HG02610 (cell line): Measurements from ENCODE around the gene ADRA1B.

Experiments used
- ATAC-seq: cut with Tn5 transposase; IDR thresholded peaks from one replicate; pipeline ENCODE4 v1.9.1; 2021; ENCODE audit warnings: mild to moderate bottlenecking, moderate library complexity; ENCODE audit not compliant: unreplicated experiment

Gene ADRA1B

DNA sequence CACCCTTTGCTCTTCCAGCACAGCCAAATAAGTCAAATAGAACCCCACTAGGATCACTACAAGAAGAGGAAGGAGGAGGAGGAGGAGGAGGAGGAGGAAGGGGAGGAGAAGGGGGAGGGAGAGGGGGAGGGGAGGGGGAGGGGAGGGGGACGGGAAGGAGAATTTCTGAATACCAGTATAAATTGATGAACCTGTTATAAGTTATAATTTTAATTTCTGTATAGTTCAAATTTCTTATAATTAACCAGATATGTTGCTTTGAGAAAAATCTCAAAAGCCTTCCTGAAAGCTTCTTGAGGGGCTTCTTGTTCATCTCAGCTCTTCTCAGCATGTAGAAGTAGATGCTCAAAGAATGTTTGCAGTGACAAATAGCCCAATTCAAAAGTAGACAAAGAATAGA, 15.0 kb upstream of the ADRA1B start:
- no peak for ATAC-seq

DNA sequence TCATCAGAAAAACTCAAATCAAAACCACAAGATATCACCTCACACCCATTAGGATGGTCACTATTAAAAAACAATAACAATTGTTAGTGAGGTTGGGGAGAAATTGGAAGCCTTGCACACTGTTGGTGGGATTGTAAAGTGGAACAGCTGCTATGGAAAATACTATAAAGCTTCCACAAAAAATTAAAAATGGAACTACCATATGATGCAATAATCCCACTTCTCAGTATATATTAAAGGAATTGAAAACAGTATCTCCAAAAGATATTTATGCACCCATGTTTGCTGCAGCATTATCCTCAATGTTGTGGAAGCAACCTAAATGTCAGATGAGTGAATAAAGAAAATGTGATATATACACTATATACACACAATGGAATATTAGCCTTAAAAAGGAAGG, 14.5 kb upstream of the ADRA1B start:
- no peak for ATAC-seq

GRCh38 chr5:159902444-159903121, 13.7 kb upstream of the ADRA1B start:
- no peak for ATAC-seq

DNA sequence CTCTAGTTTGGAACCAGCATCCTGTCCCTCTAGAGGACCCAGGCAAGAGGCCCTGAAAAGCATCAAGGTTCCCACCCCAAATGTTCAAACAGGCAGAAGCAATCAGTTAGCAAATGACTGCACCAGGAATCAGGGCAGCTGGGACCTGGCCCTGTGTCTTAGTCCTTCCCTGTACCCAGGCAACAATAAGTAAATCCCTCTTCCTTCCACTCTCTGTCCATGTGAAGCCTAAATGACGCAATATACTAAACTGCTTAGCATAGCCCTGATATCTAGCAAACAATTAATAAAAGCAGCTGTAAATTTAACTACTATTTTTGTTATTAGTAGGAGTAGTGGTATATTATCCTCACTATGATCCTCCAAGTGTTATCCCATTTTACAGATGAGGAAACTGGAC, 13.2 kb upstream of the ADRA1B start:
- no peak for ATAC-seq

DNA sequence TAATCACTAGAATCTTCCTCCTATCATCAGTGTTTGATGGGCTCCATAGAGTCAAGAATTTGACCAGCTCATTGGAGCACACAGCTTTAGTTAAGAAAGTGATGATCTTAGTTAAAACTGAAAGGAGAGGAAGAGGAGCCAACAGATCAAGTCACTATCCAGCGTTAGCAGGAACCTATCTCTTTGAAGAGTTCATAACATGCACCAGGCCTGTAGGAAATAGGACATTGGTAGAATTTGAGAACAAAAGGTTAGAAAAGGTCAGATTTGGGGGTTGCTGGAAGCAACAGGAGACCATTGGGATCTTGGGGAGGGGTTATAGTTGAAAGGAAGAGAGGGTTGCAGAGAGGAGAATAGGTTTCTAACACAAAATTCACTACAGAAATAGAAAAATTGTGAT, 11.4 kb upstream of the ADRA1B start:
- ATAC-seq, result no peak

- ATAC-seq, result peak; percentile 66
Observed at GRCh38 chr5:159905496-159905895, 10.8 kb upstream of the ADRA1B start.

DNA sequence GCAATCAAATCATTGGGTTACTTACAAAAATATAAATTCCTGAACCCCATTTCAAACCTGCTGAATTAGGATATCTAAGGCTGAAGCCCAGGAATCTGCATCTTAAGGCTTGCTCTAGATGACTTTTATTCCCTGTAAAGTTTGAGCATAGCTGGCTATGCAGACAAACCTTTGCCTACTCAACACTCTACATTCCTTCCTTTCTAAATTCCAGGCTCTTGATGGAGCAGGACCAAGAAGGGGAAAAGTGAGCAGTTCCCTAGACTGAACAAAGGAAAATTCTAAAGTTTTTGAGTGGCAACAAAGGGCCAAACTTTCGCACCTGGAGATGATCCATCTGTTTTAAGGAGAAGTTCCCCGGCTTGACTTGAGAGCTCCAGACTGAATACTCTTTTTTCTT, 9.8 kb upstream of the ADRA1B start:
- no peak for ATAC-seq

DNA sequence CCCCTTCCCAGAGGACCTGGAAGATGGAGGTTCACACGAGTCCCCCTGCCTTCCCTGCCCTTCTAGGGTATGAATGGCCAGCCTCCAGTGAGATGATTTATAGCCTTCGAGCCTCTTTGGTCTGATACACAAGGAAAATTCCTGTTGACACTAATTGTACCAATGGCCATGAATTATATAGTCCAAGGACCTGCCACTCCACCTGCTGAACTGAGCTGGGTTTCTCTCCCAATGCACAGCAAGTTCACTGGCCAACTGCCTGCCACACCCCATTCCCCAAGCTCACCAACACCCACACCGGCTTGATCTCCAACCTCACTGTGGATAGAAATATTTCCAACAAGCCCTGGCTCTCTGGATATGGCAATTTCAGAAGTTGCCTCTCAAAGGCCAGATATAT, 9.3 kb upstream of the ADRA1B start:
- ATAC-seq, result no peak

GRCh38 chr5:159907689-159908590, 8.3 kb upstream of the ADRA1B start:
- ATAC-seq, result no peak

GRCh38 chr5:159908591-159908940, 7.7 kb upstream of the ADRA1B start:
- ATAC-seq, result no peak

DNA sequence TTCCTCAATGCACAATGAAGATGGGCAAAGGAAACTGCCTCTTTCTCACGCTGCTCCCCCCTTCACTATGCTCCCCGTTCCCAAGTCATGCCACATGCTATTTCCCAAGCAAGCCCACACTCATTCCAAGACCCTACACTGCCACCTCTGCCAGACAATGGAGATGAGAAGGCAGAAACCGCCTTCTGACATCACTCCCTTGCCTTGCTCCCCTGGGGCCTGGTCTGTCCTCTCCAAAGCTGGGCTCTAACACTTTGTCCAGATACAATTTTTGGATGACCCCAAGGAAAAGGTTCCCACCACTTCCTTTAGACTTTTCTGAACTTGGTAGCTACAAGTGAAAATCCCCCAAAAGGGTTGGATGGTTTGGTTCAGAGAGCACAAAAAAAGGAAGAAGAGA, 7.2 kb upstream of the ADRA1B start:
- no peak for ATAC-seq

- ATAC-seq, result no peak
Observed at GRCh38 chr5:159910207-159910842, 6.0 kb upstream of the ADRA1B start.

- no peak for ATAC-seq
Observed at GRCh38 chr5:159910843-159911229, 5.4 kb upstream of the ADRA1B start.

GRCh38 chr5:159911349-159911748, 4.9 kb upstream of the ADRA1B start:
- no peak for ATAC-seq

DNA sequence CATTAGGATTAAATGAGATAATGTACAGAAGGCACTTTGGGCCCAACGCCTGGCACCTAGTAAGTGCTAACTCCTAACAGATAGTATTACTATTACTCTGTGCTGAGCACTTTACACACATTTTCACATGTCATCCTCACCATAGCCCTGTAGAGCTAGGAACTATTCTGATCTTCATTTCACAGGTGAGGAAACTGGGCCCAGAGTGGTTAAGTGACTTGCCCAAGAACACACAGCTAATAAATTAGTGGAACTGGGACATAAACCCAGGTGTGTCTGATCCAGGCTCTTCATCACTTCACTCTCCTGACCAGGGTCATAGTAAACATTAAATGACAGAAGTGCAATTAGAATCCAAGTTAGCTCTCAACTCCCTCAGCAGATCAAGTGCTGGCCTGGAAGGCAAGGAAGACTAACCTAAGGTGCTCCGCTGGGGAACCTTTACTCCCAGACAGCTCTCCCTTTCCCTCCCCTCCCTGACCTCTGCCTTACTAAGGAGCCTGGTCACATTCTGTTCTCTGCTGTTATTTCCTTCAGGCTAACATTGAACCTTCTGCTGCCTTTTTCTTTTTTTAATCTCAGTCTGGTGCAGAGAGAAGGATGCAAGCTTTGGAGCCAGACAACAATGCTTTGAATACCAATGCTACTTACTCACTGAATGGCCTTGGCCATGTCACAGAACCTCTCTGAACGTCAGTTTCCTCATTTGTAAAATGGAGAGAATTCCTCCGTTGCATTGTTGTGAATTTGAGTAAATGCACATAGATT, 4.1 kb upstream of the ADRA1B start:
- no peak for ATAC-seq

- ATAC-seq, result no peak
Observed at GRCh38 chr5:159913048-159913447, 3.2 kb upstream of the ADRA1B start.

GRCh38 chr5:159913501-159913900, 2.8 kb upstream of the ADRA1B start:
- ATAC-seq, result no peak

GRCh38 chr5:159916841-159917761, 819 bp downstream of the ADRA1B start:
- no peak for ATAC-seq

- no peak for ATAC-seq
Observed at GRCh38 chr5:159917994-159918393, 1.7 kb downstream of the ADRA1B start.

DNA sequence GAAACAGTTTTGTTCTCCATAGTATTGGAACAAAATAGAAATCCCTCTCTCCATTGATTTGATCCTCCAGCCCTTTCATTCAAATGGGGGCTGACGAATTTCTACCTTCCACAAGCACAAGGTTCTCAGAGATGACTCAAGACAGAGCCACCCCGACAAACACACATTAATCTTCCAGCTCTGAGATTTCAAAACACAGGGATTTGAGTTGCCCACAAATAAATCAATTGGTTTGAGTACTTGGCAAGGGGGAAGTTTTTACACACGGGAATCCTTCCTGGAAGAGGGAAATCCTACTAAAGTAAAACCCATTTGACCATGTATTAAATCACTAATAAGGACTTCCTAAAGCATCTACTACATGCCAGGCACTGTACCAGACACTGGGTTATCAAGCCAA, 5.4 kb downstream of the ADRA1B start:
- ATAC-seq, result no peak
